HG02885 (cell line): ENCODE data around the gene COA1.
"Not testable (repeated sequence)": the region's sequence is repeated elsewhere in the genome, so short reads cannot be mapped to it uniquely, and the experiment has no call there.

Source experiments
- ATAC-seq: cut with Tn5 transposase; IDR thresholded peaks from one replicate; pipeline ENCODE4 v1.9.1; 2021; ENCODE audit warnings: mild to moderate bottlenecking; ENCODE audit not compliant: unreplicated experiment, poor library complexity

Gene COA1

DNA sequence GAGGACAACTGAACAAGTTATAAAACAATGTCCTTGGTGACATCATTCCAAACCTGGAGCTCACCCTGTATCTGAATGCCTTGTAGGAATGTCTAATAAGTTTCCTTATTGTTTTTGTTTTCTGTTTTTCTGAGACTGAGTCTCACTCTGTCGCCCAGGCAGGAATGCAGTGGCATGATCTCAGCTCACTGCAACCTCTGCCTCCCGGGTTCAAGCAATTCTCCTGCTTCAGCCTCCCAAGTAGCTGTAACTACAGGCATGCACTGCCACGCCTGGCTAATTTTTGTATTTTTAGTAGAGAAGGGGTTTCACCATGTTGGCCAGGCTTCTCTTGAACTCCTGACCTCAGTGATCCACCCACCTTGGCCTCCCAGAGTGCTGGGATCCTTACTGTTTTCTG is 2.2 kb upstream of the COA1 start:
- not testable (repeated sequence) for ATAC-seq

- ATAC-seq = no peak
These were observed 563 bp upstream of the COA1 start for GRCh38 chr7:43729924-43730248.

DNA sequence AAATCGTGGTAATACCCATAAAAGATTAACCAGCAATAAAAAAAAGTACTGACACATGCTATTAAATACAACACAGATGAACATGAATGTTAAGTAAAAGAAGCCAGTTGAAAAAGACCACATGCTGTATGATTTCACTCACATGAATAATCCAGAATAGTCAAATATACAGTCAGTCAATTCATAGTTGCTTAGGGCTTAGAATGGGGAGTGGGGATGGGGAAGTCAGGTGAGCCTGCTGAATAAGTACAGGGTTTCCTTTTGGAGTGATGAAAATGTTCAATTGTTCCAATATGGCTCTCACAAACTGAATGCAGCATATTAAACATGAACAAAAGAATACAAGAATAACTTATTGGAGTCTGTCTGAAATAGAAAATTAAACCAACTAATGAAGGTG is 1.8 kb downstream of the COA1 start:
- ATAC-seq = no peak

DNA sequence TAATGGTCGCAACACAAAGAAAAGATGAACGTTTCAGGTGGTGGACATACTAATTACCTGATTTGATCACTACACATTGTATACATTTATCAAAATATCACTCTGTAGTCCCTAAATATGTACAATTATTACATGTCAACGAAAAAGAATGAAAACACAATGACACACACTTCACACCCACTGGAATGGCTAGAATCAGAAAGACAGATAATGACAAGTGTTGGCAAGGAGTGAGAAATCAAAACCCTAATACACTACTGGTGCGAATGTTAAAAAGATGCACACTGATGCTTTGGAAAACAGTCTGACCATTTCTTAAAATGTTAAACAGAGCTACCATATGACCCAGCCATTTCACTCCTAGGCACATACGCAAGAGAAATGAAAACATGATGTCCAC is 2.3 kb downstream of the COA1 start:
- ATAC-seq = no peak

- ATAC-seq = no peak
These were observed 2.9 kb downstream of the COA1 start for GRCh38 chr7:43726466-43726865.

DNA sequence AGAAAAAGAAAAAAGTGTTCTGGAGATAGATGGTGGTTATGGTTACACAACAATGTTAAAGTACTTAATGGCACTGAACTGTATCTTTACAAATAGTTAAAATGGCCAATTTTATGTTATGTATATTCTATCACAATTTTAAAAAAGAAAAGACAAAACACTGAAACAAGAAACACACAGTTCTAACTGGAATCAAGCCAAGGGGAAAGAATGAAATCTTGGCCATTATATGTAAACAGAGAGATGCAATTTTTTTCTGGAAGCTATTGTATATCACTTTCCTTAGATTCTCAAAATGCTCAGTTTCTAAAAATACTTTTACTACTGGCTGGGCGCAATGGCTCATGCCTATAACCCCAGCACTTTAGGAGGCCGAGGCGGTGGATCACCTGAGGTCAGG is 4.1 kb downstream of the COA1 start:
- no peak for ATAC-seq

- no peak for ATAC-seq
These were observed 6.3 kb downstream of the COA1 start for GRCh38 chr7:43723007-43723341.

GRCh38 chr7:43721193-43721806 is 8.0 kb downstream of the COA1 start:
- no peak for ATAC-seq

DNA sequence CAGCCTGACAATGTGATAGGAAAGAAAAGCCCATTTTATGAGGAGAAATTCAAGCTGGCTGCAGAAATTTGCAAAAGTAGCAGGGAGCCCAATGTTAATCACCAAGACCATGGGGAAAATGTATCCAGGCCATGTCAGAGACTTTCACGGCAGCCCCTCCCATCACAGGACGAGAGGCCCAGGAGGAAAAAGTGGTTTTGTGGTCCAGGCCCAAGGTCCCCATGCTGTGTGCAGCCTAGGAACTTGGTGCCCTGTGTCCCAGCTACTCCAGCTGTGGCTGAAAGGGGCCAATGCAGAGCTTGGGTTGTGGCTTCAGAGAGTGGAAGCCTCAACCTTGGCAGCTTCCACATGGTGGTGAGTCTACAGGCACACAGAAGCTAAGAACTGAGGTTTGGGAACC is 12.7 kb downstream of the COA1 start:
- ATAC-seq = no peak

DNA sequence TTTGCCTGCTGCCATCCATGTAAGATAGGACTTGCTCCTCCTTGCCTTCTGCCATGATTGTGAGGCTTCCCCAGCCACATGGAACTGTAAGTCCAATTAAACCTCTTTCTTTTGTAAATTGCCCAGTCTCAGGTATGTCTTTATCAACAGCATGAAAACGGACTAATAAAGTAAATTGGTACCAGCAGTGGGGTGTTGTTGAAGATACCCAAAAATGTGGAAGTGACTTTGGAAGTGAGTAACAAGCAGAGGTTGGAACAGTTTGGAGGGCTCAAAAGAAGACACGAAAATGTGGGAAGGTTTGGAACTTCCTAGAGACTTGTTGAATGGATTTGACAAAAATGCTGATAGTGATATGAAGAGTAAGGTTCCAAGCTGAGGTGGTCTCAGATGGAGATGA is 13.4 kb downstream of the COA1 start:
- not testable (repeated sequence) for ATAC-seq

GRCh38 chr7:43711503-43711902 is 17.8 kb downstream of the COA1 start:
- no peak for ATAC-seq

- not testable (repeated sequence) for ATAC-seq
These were observed 21.3 kb downstream of the COA1 start for GRCh38 chr7:43708055-43708454.

- ATAC-seq = no peak
These were observed 25.8 kb downstream of the COA1 start for GRCh38 chr7:43703573-43703972.

DNA sequence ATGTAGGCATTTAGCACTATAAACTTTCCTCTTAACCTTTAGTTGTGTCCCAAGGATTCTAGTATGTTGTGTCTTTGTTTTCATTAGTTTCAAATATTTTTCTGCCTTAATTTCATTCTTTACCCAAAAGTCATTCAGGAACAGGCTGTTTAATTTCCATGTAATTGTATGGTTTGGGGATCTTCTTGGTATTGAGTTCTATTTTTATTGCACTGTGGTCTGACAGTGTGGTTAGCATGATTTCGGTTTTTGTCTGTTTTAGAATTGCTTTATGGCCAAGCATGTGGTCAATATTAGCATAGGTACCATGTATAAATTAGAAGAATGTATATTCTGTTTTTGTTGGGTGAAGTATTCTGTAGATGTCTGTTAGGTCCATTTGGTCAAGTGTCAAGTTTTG is 26.3 kb downstream of the COA1 start:
- ATAC-seq = no peak

DNA sequence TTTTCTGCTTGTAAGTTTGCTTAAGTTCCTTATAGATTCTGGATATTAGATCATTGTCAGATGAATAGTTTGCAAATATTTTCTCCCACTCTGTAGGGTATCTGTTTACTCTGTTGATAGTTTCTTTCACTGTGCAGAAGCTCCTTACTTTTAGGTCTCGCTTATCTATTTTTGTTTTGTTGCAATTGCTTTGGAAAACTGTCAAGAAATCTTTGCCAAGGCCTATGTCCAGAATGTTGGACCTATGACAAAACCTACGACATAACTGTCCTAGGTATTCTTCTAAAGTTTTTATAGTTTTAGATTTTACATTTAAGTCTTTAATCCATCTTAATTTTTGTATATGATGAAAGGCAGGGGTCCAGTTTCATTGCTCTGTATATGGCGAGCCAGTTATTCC is 27.4 kb downstream of the COA1 start:
- no peak for ATAC-seq

- ATAC-seq = peak; percentile 31
These were observed 27.8 kb downstream of the COA1 start for GRCh38 chr7:43701500-43701854.

- ATAC-seq = peak; percentile 40
These were observed 28.4 kb downstream of the COA1 start for GRCh38 chr7:43700646-43701499.

GRCh38 chr7:43700059-43700501 is 29.2 kb downstream of the COA1 start:
- ATAC-seq = peak; percentile 47

DNA sequence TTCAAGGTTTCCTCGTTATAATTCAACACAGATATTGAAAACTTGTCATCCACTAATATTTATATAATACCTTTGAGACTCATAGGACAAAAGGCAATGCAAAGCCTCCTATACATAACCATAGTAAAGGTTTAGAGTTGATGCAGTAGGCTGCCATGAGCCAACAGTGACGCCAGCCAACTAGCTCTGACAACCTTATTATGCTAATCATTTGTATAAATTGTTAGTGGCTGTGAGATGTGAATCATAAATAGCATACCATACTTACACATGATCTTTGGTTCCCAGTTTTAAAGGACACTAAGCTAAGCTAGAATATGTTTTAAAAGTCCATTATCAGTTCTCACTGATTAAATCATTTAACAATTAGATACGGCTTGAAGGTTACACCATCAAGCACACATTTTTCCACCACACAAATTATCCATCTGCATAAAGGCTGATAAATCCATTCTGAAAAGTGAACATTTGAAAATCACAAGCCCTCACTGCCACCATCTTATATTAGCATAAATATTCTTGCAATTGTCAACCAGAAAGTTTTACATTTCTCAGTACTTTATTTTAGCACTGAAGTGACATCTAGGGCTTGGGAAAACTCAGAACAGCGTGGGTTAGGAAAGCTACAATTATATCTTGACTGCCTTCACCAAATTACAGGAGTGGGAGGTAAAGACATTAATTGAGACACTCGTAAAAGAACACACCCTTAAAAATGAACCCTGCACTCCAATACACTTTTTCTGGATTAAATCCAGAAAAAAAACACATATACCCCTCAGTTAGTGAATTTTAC is 30.7 kb downstream of the COA1 start:
- ATAC-seq = no peak

GRCh38 chr7:43697690-43698089 is 31.6 kb downstream of the COA1 start:
- no peak for ATAC-seq

DNA sequence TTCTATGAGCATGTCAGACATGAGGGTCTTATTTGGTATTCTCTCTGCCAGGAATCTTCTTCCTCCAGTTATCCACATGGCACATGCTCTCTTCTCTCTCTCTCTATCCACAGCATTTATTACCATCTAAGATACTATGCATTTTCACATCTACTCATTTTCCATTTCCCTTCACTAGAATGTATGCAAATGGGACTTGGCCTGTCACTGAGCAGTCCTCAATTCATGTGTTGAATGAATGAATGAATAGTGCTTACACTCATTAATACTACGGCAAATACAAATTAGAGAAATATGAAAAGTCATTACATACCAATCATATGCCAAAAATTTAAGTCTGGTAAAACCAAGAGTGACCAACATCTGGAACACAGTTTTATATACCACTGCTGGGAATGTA is 34.0 kb downstream of the COA1 start:
- no peak for ATAC-seq

DNA sequence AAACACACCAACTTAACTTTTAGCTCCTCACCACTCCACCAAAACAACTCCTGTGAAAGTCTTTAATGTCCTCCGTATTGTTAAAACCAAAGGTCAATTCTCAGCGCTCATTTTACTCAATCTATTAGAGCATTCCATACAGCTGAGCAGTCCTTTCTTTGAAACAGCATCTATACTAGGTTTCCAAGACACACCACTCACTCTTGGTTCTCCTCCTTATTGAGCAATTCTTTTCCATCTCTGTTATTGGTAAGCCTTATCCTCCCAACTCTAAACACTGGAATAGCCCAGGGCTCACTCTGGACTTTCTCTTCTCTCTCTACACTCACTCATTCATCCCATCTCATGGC is 34.9 kb downstream of the COA1 start:
- ATAC-seq = no peak
